Measurements from ENCODE around the gene CRADD.

DNA sequence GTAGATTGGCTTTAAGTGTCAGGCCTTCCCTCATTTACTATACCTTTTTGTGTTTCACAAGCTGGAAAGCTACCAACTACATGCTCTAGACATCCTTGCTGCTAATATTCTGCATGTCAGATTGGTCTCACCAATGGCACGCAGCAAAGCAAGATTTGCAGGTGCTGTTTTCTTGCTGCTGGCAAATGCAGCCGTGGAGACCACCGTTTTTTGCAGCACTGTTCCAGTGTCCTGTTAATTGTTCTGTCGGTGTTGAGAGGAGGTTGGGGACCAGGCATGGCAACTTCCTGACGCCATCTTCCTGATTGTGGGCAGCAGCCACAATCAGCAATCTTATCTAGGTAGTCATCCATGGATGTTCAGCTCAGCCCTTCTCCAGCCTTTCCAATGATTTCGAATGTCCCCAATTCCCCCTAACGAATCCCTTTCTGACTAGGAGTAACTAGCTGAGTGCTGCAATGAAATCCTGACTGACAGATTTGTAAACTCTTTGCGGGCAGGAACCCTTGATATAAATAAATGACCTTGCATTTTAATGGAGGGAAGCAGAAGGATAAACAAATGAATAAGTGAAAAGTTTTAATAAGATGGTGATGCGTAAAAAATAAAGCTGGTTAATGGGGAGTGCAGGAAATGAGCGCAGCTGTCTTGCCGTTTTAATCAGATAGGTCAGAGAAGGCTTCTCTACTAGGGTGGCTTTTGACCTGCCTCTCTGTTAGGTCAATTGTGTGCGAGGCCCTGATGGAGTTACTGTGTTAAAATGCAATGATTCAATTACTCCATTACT, 574 bp upstream of the CRADD start:
- no peak for TF ChIP-seq POLR2A (IDR thresholded peaks at IDR 0.05; ENCODE audit: low read length)
- TF ChIP-seq GATA1 (IDR thresholded peaks at IDR 0.05; ENCODE audit: low read depth, low read length), result no peak
